GM12878 (cell line): ENCODE data around the gene PLAAT5.

ENCODE experiments used
- CEBPB ChIP-seq, 2 experiments: fragments of 150-350 bp in 1 of 2; IDR thresholded peaks; 2 replicates each; pipeline ENCODE4 v1.6.1; 2012 to 2014; ENCODE audit warnings: low read depth in 2 of 2, low read length in 2 of 2, borderline replicate concordance in 1 of 2, inconsistent platforms in 1 of 2
- CREM ChIP-seq: IDR thresholded peaks from 2 replicates; pipeline ENCODE4 v1.6.1; 2014; ENCODE audit warnings: antibody characterized with exemption, low read depth
- CTCF ChIP-seq, 3 experiments: IDR thresholded peaks in 2 of 3; conservative IDR thresholded peaks in 1 of 3; 2 replicates each; pipeline ENCODE4 v1.5.1; 2011; ENCODE audit warnings: low read depth in 3 of 3, low read length in 3 of 3, mild to moderate bottlenecking in 3 of 3, control low read depth in 2 of 3, moderate library complexity in 2 of 3, inconsistent platforms in 1 of 3, mixed read lengths in 1 of 3; ENCODE audit not compliant: control insufficient read depth in 2 of 3, insufficient read depth in 1 of 3; ENCODE audit errors: extremely low read depth in 1 of 3
- MAX ChIP-seq: IDR thresholded peaks from 2 replicates; pipeline ENCODE4 v1.6.1; 2012; ENCODE audit warnings: low read depth, low read length, improper control_type of control experiment
- MTA3 ChIP-seq: IDR thresholded peaks from 2 replicates; pipeline ENCODE4 v1.6.1; 2012; ENCODE audit warnings: low read length, inconsistent platforms, borderline replicate concordance
- POLR2A ChIP-seq: IDR thresholded peaks from 2 replicates; pipeline ENCODE4 v1.6.1; 2011; ENCODE audit warnings: low read depth, mild to moderate bottlenecking, low read length
- PRDM15 ChIP-seq: fragments of 450-650 bp; formaldehyde crosslinking; IDR thresholded peaks from 2 replicates; pipeline ENCODE4 v1.4.0; 2020; ENCODE audit warnings: mild to moderate bottlenecking, moderate library complexity
- RFX5 ChIP-seq: IDR thresholded peaks from 2 replicates; pipeline ENCODE4 v1.6.1; 2011; ENCODE audit warnings: low read depth, low read length, improper control_type of control experiment
- SIN3A ChIP-seq: IDR thresholded peaks from 2 replicates; pipeline ENCODE4 v1.6.1; 2012; ENCODE audit warnings: low read depth, low read length, improper control_type of control experiment
- SREBF2 ChIP-seq: IDR thresholded peaks from 2 replicates; pipeline ENCODE4 v1.6.1; 2012; ENCODE audit warnings: mild to moderate bottlenecking, low read length
- SUPT20H ChIP-seq: IDR thresholded peaks from 2 replicates; pipeline ENCODE4 v1.6.1; 2011; ENCODE audit warnings: low read depth, mild to moderate bottlenecking, low read length, moderate library complexity, borderline replicate concordance; ENCODE audit not compliant: control insufficient read depth
- YY1 ChIP-seq: IDR thresholded peaks from 2 replicates; pipeline ENCODE4 v1.6.1; 2011; ENCODE audit warnings: low read depth, mild to moderate bottlenecking, low read length
- ZBTB40 ChIP-seq: fragments of 450-650 bp; IDR thresholded peaks from 2 replicates; pipeline ENCODE4 v1.6.1; 2016; ENCODE audit warnings: mild to moderate bottlenecking, moderate library complexity, borderline replicate concordance
- ZNF384 ChIP-seq: IDR thresholded peaks from 2 replicates; pipeline ENCODE4 v1.6.1; 2012; ENCODE audit warnings: low read depth, mild to moderate bottlenecking, low read length, improper control_type of control experiment, borderline replicate concordance

GRCh38 chr11:63535734-63536133 is 44.8 kb upstream of the PLAAT5 start:
- TF ChIP-seq SREBF2 (no peak), PRDM15 (CRISPR knock-in tag) (no peak), YY1 (no peak), POLR2A (no peak), ZNF384 (no peak), CTCF (IDR thresholded peaks at IDR 0.05 in 2 of 3, conservative IDR thresholded peaks at IDR 0.05 in 1 of 3; ENCODE audit: control insufficient read depth in 2 of 3, extremely low read depth in 1 of 3, insufficient read depth in 1 of 3, low read depth in 3 of 3, low read length in 3 of 3) (no peak), CREM (no peak), ZBTB40 (no peak), CEBPB (IDR thresholded peaks at IDR 0.05; ENCODE audit: borderline replicate concordance in 1 of 2, low read depth in 2 of 2, low read length in 2 of 2) (no peak), MTA3 (no peak), SUPT20H (no peak), RFX5 (no peak), SIN3A (no peak), MAX (no peak)
